OCI-M2 (cell line): ENCODE results near the gene PIP.
"Not testable (repeated sequence)": the region's sequence is repeated elsewhere in the genome, so short reads cannot be mapped to it uniquely, and the experiment has no call there.

Experiments used
- DNase-seq: peaks from one replicate; lab custom pipeline; 2025; ENCODE audit not compliant: unreplicated experiment; lab: John Stamatoyannopoulos, UW

PIP gene

GRCh38 chr7:143177374-143178119 is 45.7 kb downstream of the PIP start:
- DNase-seq = no peak

GRCh38 chr7:143180771-143181170 is 48.9 kb downstream of the PIP start:
- DNase-seq = not testable (repeated sequence)

- DNase-seq = no peak
These were observed 49.5 kb downstream of the PIP start for GRCh38 chr7:143181349-143181748.

- DNase-seq = no peak
These were observed 51.1 kb downstream of the PIP start, which contains the start of gene TAS2R39 for GRCh38 chr7:143183024-143183423. TAS2R39 (plus strand) TSS chr7:143183419; CDS start chr7:143183419, 0 bp downstream.

- DNase-seq = no peak
These were observed 53.7 kb downstream of the PIP start for GRCh38 chr7:143185551-143185950.

GRCh38 chr7:143188994-143189393 is 57.1 kb downstream of the PIP start:
- DNase-seq = no peak
